Stimulated activated CD4-positive, alpha-beta T cell treated with anti-CD3 and anti-CD28 coated beads, TNF-alpha, amount 100 ng/mL, for 24 hours (primary cell): ENCODE measurements around the gene PATL1.
A peak's percentile ranks its signal among the peaks of the same experiment; 100 is the strongest.
"Not testable (repeated sequence)": the region's sequence is repeated elsewhere in the genome, so short reads cannot be mapped to it uniquely, and the experiment has no call there.

Experiments used
- DNase-seq, 3 experiments: peaks; one replicate each; pipeline ENCODE4 v3.0.0-alpha.2; 2020; ENCODE audit warnings: low read depth in 3 of 3

The PATL1 gene, protein sequence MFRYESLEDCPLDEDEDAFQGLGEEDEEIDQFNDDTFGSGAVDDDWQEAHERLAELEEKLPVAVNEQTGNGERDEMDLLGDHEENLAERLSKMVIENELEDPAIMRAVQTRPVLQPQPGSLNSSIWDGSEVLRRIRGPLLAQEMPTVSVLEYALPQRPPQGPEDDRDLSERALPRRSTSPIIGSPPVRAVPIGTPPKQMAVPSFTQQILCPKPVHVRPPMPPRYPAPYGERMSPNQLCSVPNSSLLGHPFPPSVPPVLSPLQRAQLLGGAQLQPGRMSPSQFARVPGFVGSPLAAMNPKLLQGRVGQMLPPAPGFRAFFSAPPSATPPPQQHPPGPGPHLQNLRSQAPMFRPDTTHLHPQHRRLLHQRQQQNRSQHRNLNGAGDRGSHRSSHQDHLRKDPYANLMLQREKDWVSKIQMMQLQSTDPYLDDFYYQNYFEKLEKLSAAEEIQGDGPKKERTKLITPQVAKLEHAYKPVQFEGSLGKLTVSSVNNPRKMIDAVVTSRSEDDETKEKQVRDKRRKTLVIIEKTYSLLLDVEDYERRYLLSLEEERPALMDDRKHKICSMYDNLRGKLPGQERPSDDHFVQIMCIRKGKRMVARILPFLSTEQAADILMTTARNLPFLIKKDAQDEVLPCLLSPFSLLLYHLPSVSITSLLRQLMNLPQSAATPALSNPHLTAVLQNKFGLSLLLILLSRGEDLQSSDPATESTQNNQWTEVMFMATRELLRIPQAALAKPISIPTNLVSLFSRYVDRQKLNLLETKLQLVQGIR

DNA sequence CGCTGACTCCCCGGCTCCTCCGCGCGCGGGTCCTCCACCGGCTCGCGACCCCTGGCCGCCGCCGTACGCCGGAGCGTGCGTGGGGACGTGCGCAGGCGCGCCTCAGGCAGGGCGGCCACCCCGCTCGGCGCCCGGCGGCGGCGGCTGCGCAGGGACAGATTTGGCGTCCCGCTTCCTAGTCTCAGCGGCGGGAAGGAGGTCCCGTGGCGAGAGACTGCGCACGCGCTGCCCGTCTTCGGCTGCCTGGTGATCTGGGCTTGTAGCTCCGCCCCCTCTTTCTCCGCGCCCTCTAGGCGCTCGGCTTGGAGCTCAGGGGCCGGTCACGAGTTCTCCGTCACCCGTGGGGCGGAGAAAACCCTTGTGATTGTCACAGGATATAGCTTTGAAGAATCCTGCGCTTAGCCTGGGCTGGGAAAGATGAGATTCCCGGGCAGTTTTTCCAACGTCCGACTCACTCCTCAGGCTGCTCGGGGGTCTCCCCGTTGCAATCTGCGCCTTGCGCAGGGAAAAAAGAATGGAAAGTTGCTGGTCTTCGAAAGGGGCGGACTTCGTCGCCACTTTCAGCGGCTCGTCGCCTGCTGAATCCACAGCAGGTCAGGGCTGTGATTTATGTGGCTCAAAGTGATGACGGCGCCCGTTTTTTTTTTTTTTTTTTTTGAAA is at the start of gene PATL1:
Gene PATL1, minus strand, starts transcription at position 88 of the 661 bp plus-strand sequence. CDS start 142 bp downstream, outside the sequence.
- DNase-seq: peak; percentile 97 to 99 (median 98)

DNA sequence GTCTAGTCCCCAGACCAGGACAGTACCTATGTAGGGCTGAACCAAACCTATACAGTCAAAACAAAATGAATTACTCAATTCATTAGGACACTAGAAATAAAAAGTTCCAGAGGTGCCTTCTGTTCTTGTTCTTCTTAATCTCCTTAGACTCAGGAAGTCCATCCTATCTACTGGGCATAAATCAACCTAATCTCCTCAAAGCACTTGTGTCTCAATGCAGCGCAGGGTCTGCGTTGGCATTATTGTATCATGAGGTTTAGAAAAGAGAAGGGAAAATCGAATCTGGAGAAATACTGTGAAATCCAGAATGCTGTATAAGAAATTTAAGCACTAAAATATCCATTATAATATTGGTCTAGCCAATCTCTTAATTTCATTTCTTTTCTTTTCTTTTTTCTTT is 47.2 kb upstream of the PATL1 start:
- no peak for DNase-seq

DNA sequence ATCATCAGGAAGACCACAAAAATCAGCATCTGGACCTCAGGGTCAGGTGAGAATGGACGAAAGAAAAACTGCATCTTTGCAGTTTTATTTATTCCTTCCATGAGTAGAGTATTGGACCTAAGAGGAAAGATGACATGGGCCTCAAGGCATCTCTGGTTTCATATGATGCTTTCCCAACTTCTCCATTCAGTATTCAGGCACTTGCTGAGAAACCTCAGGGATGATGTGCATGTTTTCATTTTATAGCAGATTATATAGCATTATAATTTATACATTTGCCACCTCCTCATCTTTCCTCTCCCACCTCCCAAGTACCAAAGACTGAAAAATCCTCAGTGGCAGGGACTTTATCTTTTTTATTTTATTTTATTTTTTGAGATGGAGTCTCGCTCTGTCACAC is 44.9 kb upstream of the PATL1 start, which contains the start of gene OR10V1:
Gene OR10V1, minus strand, starts transcription at position 101 of the 400 bp plus-strand sequence. Its CDS starts 0 bp downstream, at position 101.
- no peak for DNase-seq

DNA sequence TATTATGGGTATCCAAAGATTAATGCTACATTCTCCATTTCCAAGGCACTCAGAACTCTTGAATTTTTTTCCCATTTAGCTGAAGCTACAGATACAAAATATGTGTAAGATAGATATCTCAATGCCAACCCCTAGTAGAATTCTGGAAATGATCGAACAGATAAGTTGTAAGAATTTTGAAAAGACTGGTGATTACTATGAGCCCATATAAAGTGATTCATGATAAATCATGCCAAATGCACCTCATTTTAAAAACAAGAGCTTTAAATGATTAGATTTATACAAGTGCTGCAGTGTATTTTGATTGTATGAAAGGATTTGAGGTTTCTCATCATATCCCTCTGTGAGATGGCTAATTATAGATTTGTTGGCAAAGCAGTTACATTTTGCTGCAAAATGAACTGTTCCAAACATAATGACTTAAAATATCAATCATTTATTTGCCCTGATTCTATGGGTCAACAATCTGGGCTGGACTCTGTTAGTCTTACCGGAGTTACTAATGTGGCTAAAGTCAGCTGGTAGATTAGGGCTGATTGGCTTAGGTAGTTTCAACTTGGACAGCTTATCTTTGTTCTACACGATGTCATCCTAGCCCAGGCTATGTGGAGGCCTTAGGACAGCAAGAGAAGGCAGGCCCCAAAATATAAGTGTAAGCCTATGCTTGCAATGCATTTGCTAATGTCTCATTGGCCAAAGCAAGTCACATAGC is 41.5 kb upstream of the PATL1 start:
- no peak for DNase-seq

DNA sequence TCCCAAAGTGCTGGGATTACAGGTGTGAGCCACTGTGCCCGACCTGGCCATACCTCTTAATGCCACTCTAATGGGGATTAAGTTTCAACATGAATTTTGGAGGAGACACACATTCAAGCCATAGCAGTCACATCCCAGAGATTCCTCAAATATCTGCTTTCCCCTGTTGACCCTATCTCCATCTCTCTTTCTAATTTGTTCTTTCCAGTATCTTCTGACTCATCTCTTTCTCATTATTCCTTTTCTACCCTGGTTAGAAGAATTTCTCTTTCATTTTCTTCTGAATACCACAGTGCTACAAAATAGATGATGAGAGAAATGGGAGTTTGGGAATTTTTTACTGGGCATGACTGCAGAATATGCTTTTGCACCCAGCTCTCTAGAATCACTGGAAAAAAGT is 39.7 kb upstream of the PATL1 start:
- DNase-seq: no peak

DNA sequence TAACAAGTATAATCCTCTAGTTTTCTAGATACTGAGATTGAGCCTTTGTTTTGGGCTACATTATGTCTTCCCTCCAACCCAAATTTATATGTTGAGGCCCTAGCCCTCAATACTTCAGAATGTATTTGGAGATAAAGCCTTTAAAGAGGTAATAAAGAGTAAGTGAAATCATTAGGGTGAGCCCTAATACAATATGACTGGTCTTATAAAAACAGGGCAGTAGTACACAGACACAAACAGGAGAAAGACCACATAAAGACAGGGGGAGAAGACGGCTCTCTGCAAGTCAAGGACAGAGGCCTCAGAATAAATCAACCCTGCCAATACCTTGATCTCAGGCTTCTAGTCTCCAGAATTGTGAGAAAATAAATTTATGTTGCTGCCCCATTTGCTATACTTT is 38.5 kb upstream of the PATL1 start:
- DNase-seq: no peak

DNA sequence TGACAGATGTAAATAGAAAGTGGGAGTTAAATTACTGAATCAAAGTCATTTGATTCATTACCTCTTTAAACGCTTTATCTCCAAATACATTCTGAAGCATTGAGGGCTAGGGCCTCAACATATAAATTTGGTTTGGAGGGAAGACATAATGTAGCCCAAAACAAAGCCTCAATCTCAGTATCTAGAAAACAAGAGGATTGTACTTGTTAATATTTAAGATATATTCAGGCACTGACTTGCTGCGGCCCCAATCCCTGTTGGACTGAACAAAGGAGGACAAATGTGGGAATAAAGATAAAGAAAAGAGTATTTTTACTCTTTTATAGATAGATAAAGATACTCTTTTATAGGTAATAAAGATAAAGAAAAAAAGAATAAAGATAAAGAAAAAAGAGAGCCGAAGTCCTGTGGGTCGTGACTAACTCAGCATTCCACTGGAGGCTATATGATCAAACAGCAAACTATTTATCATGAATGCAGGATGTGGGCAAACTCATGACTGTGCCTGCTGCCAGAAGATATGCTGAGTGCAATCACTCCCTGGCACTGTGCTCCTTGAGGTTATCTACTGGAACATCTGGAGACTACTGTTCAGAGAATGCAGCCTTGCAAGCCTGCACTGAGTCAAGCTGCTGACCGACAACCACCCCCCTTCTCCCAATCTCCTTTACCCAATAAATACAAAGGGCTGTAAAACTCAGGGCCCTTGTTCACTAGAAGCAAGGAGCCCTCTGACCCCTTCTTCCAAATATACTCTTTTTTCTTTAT is 37.9 kb upstream of the PATL1 start:
- no peak for DNase-seq

DNA sequence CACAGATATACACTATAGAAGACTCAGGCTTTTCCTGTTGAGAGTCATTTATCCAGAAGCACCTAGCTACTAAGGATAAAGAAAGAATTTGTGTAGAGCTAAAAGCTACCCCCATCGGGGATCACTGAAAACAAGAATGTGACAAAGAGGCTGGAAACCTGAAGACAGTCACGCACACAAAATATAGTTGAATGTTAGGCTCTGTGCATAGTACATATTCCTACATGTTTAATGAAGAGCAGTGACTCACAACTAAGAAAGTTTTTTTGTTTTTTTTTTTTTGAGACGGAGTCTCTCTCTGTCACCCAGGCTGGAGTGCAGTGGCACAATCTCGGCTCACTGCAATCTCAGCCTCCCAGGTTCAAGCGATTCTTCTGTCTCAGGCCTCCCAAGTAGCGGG is 36.5 kb upstream of the PATL1 start:
- DNase-seq: no peak

DNA sequence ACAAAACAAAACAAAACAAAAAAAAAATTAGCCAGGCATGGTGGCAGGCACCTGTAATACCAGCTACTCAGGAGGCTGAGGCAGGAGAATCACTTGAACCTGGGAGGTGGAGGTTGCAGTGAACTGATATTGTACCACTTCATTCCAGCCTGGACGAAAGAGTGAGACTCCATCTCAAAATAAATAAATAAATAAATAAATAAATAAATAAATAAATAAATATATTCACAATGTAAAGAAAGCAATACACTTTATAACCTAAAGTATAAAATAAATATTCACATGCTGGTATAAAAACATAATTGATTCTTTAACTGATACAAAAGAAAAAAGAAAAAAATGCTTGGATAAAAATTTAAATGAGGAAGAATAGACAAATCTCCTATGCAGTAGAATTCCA is 34.7 kb upstream of the PATL1 start:
- DNase-seq: not testable (repeated sequence)

DNA sequence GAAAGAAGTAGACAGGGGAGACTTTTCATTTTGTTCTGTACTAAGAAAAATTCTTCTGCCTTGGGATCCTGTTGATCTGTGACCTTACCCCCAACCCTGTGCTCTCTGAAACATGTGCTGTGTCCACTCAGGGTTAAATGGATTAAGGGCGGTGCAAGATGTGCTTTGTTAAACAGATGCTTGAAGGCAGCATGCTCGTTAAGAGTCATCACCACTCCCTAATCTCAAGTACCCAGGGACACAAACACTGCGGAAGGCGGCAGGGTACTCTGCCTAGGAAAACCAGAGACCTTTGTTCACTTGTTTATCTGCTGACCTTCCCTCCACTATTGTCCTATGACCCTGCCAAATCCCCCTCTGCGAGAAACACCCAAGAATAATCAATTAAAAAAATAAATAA is 31.3 kb upstream of the PATL1 start:
- not testable (repeated sequence) for DNase-seq

DNA sequence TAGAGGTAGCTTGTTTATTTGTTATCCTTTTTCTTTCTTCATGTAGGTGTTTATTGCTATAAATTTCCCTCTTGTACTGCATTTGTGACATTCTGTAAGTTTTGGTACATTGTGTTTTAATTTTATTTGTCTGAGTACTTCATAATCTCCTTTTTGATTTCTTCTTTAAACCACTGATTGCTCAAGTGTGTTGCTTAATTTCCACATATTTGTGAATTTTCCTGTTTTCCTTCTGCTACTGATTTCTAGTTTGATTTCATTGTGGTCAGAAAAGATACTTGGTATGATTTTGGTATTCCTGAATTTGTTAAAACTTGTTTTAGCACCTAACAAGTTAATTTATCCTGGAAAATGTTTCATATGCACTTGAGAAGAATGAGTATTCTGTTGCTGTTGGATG is 29.7 kb upstream of the PATL1 start:
- DNase-seq: no peak

DNA sequence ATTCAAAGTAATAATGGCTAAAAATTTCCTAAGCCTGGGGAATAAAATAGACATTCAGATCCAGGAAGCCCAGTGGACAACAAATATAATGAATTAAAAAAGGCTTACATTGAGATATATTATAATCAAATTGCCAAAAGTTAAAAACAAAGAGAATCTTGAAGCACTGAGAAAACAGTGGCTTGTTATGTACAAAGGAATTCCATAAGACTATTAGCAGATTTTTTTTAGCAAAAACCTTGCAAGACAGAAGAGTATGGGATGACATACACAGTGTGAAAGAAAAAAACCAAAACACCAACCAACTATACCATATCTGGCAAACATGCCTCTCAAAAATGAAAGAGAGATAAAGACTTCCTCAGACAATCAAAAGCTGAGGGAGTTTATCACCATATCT is 24.1 kb upstream of the PATL1 start:
- DNase-seq: no peak

DNA sequence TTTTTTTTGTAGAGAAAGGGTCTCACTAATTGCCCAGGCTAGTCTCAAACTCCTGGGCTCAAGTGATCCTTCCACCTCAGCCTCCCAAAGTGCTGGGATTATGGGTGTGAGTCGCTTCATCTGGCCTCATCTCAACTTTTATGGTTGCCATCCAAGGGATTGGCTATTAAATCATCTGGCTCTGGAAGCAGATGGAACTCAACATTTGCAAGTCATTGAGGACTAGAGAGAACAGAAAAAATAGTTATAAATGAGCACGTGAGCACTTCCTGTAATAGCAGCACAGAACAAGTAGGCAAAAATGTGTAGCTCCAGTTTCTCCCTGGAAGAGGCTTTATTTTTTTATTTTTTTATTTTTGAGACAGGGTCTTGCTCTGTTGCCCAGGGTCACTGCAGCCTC is 22.3 kb upstream of the PATL1 start:
- no peak for DNase-seq

DNA sequence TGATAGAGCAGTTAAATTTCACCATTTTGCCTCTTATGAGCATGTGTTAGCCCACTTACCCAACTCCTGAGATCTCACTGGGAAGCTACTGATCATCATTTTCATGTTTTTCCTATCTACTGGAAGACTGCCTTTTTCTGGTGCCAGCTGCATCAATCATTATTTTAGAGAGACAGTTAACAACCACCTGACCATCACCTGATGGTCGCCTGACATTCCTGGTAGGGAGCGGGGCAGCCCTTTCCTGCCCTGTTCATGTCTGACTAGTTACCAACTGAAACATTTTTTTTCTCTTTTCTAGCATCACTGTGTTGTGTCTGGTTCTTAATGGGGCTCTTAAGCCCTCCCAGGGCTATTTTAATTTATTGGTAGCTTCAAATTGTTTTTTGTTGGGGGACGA is 20.2 kb upstream of the PATL1 start:
- no peak for DNase-seq

DNA sequence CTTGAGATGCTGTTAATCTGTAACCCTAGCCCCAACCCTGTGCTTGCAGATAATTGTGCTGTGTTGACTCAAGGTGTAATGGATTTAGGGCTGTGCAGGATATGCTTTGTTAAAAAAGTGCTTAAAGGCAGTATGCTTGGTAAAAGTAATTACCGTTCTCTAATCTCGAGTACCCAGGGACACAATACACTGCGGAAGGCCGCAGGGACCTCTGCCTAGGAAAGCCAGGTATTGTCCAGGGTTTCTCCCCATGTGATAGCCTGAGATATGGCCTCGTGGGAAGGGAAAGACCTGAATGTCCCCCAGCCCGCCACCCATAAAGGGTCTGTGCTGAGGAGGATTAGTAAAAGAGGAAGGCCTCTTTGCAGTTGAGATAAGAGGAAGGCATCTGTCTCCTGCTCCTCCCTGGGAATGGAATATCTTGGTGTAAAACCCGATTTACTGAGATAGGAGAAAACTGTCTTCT is 12.5 kb upstream of the PATL1 start:
- not testable (repeated sequence) for DNase-seq

DNA sequence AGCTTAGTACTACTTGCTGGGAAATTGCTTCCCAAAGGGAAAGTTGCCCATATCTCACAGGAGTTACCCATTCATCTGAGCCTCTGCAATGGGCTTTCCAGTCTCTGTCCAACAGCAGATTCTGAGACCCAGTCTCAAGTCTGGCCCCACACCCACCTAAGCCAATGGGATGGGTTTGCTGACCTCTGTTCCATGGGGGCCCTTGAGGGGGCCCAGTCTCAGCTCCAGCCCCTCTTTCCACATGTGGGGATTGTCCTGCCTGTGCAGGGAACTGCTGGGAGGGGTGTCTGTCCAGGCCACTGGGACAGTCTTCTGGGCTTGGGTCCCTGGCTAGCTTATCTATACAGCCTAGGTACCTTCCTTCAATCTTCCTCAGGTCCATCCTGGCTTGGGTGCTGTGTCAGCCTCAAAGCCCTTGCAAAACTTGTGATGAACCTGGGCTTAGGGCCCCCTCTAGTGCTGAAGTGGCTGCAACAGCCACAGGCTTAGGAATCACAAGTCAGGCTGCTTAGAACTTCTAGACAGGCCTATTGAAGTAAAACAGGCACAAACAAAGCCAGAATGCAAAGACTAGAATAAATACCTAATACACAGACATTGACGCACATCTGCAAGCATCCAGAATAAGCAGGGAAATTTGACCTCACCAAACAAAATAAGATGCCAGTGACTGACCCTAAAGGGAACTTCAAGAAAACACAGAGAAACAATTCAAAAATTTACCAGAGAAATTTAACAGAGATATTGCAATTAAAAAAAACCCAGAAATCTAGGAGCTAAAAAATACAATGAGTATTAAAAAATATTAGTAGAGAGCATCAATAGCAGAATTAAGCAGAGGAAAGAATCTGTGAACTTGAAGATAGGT is 11.7 kb upstream of the PATL1 start:
- peak in 2 of 3 experiments; percentile 29 to 36 for DNase-seq

DNA sequence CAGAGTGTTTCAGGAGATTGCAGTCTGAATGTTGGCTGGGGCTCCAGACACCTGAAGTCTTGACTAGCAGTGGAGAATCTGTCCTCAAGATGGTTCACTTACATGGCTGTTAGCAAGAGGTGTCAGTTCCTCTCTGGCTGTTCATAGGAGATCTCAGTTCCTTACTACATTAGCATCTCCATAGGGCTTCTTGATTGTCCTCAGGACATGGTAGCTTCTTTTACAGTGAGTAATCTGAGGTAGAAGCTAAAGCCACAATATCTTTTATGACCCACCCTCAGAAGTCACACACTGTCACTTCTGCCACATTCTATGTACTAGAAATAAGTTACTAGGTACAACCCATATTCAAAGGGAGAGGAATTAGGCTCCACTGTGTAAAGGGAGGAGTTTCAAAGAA is 10.5 kb upstream of the PATL1 start:
- no peak for DNase-seq

DNA sequence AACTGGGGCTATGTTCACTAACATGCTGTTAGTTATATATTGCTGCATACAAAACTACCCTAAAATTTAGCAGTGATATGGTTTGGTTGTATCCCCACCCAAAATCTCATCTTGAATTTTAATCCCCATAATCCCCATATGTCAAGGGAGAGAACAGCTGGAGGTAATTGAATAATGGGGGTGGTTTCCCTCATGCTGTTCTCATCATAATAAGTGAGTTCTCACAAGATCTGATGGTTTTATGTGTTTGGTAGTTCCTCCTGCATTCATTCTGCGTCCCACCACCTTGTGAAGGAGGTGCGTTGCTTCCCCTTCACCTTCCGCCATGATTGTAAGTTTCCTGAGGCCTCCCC is 10.0 kb upstream of the PATL1 start:
- DNase-seq: no peak

DNA sequence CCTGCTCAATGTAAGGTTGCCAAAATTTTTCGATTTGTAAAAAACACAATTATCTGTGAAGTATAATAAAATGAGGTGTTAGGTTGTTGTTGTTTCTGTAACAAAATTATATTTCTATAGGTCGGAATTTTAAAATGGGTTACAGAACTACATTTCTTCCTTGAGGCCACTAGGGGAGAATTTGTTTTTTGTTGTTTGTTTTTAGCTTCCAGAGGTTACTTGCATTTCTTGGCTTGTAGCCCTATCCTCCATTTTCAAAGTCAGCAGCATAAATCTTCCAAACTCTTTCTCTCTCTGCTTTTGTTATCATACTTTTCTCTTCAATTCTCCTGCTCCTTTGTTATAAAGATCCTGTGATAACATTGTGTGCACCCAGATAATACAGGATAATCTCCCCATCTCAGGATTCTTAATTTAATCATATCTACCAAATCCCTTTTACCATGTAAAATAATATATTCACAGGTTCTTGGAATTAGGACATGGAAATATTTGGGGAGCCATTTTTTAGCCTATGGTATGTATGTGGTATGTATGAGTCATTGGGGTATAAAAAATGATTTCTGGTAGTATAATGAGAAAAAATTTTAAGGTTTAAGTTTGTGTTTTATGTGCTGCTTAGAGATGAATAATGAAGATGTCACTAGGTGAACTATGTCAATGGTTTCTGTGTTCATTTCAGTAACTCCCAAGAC is 9.4 kb upstream of the PATL1 start:
- no peak for DNase-seq
